ENCODE results near the gene TIMM22. TPM values are rescaled to one million over a fixed set of nuclear protein-coding genes. Genes with fewer than 3 reads are reported as not detected.

TIMM22 gene
- total and polyA plus RNA-seq, 8 donors: 0.29 to 22.6 (median 8.7) TPM

DNA sequence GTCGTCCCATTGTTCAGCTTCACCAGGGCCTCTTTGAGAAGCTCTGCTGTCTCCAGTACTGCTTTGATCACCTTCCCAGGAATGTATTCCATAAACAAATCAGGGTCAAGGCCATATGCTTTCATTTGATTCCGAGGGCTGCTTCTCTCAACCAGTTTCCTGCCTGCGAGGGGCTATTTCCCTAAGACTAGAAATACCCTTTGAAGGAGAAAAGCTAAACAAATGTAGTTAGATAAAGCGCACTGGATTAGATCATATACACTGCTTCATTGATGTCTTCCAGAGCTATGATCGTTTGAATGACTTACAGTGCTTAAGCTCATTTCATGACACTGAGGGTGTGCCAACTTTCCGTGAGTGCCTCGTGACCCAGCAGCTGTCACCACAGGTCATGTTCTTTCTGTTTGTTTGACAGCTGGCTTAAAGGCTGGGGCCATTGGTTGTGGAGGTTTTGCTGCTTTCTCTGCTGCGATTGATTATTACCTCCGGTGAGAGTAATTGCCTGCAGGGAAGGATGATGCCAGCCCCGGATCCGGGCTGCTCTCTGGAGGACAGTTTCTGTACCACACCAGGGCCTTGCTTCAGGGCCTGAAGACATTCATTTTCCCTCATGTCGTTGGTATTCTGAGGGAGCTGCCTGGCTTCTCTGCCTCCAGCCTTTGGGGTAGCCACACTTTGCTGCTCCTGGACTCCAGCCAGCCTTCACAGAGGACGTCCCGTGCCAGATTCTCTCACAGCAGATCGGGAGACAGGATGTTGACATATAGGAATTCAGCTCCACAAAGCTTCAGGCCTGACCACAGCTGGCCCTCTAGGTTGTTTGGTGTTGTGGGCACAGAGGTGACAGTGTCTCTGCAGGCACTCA lies 3.9 kb downstream of the TIMM22 start:
- intact Hi-C loops (cut with DNase I; ENCODE audit: low total_unique reads): loop anchor here (10.0 kb wide), 1 partner anchor 54 kb away; no protein-coding TSS in a partner anchor
- TF ChIP-seq POLR2AphosphoS5 (IDR thresholded peaks at IDR 0.05) (peak in 1 of 3 donors; percentile 28), POLR2A (IDR thresholded peaks at IDR 0.05) (no peak)
- WGBS, 5 donors: 35 to 44% (median 36%) methylated on average over 15 of the region's 15 CpGs
- Histone ChIP-seq H3K27ac (peak overlapping the region; percentile 44 to 91 (median 89)), H3K27me3 (no peaks in the 10 kb centered on the region), H3K4me1 (peaks cover 72 to 91% (median 88%) of the 10 kb centered on the region in 4 donors), H3K4me3 (no peak overlapping the region), H3K36me3 (peaks cover 37 to 66% (median 64%) of the 10 kb centered on the region in 4 donors), H3K9me3 (no peaks in the 10 kb centered on the region)
- peak; percentile 63 to 70 for DNase-seq

DNA sequence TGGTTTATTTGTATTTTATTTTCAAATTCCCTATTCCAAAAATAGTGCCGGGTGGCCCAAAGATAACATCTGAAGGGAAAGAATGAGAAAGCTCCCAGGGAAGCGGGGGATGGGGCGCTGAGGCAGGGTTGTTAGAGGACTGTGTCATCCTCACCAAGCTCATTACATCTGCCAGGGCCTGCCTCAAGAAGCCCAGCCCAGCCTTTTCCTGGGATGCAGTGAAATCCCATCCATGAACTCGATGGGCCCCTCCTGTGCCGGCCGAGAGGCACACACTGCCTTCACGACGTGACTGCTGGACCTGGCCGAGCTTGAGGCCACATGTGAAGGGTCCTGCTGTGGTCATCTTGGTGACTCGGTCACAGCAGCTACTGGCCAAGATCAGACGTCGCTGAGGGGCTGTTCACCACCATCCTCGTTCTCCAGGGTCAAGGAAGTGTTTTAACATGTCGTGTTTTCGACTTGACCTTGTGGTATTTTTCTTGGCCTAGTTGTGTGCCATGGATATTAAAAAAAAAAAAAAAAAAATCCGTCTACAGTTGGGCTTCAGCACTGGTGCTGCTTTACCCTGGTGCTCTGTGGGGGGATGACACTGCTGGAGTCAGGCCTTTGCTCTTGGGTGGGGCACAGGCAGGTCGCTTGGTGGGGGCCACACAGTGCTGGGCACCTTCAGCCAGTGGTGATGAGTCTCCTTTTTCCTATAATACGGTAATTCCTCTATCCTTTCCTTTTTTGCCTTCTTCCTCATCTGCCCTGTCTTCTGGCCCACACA lies 4.9 kb downstream of the TIMM22 start:
- H3K9me3 ChIP-seq: no peaks in the 10 kb centered on the region
- intact Hi-C loops (cut with DNase I; ENCODE audit: low total_unique reads): loop anchor here (10.0 kb wide), 1 partner anchor 53 kb away; no protein-coding TSS in a partner anchor
- TF ChIP-seq, protein P1, sequence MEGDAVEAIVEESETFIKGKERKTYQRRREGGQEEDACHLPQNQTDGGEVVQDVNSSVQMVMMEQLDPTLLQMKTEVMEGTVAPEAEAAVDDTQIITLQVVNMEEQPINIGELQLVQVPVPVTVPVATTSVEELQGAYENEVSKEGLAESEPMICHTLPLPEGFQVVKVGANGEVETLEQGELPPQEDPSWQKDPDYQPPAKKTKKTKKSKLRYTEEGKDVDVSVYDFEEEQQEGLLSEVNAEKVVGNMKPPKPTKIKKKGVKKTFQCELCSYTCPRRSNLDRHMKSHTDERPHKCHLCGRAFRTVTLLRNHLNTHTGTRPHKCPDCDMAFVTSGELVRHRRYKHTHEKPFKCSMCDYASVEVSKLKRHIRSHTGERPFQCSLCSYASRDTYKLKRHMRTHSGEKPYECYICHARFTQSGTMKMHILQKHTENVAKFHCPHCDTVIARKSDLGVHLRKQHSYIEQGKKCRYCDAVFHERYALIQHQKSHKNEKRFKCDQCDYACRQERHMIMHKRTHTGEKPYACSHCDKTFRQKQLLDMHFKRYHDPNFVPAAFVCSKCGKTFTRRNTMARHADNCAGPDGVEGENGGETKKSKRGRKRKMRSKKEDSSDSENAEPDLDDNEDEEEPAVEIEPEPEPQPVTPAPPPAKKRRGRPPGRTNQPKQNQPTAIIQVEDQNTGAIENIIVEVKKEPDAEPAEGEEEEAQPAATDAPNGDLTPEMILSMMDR (IDR thresholded peaks at IDR 0.05): no peak
- no peak overlapping the region for H3K4me3 ChIP-seq
- H3K36me3 ChIP-seq: peaks cover 37 to 74% (median 70%) of the 10 kb centered on the region in 4 donors
- H3K4me1 ChIP-seq: peaks cover 73 to 93% (median 88%) of the 10 kb centered on the region in 4 donors
- H3K27me3 ChIP-seq: no peaks in the 10 kb centered on the region
- WGBS, 5 donors: 72 to 80% (median 74%) methylated on average over 17 to 18 of the region's 18 CpGs
- peak in 1 of 2 donors; percentile 32 for DNase-seq
- H3K27ac ChIP-seq: peak overlapping the region; percentile 20 to 91 (median 89)

DNA sequence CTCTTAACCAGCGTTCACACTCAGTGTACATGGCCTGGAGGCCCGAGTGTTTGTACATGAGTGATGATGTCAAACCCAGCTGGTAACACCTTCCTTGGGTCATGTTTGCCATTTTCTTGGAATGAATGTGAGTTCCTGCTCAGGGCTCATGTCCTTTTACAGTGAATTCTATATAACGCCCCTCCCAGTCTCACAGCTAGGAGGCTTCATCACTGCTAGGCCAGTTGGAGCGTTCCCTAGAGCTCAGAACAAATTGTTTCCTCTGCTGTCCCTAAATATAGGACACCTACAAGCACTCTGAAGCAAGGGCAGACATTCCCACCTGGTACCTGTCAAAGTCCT lies 5.5 kb downstream of the TIMM22 start:
- Histone ChIP-seq H3K27ac (peak overlapping the region; percentile 20 to 91 (median 89)), H3K36me3 (peaks cover 37 to 79% (median 74%) of the 10 kb centered on the region in 4 donors), H3K27me3 (no peaks in the 10 kb centered on the region), H3K9me3 (no peaks in the 10 kb centered on the region), H3K4me3 (no peak overlapping the region), H3K4me1 (peaks cover 73 to 96% (median 90%) of the 10 kb centered on the region in 4 donors)
- TF ChIP-seq POLR2A (IDR thresholded peaks at IDR 0.05) (no peak), POLR2AphosphoS5 (IDR thresholded peaks at IDR 0.05) (no peak), EP300 (IDR thresholded peaks at IDR 0.05) (no peak)
- TF ChIP-seq, protein P1 (IDR thresholded peaks at IDR 0.05): no peak
- DNase-seq: no peak
- intact Hi-C loops (cut with DNase I; ENCODE audit: low total_unique reads): loop anchor here (10.0 kb wide), 1 partner anchor 52 kb away; no protein-coding TSS in a partner anchor
- 40 to 60% (median 49%) methylated on average over 4 of the region's 4 CpGs for WGBS, 5 donors

DNA sequence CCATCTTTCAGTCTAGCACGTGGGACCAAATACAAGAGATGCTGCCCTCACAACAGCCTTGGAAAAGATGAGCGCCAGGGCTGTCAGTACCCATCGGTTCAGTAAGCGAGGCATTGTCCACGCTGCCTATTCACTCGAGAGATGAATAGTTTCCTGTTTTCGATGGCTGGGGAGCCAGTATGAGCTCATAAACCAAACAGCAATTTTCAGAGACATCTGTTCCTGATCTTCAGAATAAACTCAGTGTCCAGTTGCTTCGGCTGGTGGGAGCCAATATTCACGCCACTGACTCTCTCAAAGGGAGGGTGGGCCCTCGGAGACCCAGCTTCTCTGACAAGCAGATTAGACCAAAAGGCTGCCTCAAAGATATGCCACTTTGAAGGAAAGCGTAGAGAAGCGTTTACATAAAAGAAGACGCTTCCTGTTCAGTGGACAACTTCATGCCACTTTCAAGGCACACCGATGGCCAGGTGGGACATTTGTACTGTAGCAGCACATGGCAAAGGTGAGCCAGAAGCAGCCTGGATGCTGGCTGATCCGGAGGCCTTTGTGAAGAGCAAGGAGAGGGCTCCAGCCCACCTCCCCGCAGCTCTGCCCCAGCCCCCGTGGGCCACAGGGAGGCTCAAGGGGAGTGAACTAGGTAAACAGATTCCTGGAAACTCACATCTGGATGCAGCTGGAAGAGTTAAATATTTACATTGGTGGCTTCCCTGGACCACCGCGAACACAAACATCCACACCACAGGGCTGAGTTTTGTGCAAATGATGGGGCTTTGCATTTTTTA lies 6.0 kb downstream of the TIMM22 start:
- peak in 1 of 2 donors; percentile 78 for DNase-seq
- 60 to 71% (median 66%) methylated on average over 17 to 19 of the region's 19 CpGs for WGBS, 5 donors
- Histone ChIP-seq H3K27ac (peak overlapping the region; percentile 42 to 91 (median 89)), H3K27me3 (no peaks in the 10 kb centered on the region), H3K4me1 (peaks cover 67 to 96% (median 90%) of the 10 kb centered on the region in 4 donors), H3K9me3 (no peaks in the 10 kb centered on the region), H3K36me3 (peaks cover 43 to 85% (median 80%) of the 10 kb centered on the region in 4 donors), H3K4me3 (peak overlapping the region in 1 of 4 donors; percentile 6)
- intact Hi-C loops (cut with DNase I; ENCODE audit: low total_unique reads): loop anchor here (10.0 kb wide), 1 partner anchor 52 kb away; no protein-coding TSS in a partner anchor
- TF ChIP-seq, protein P1 (IDR thresholded peaks at IDR 0.05): no peak
- TF ChIP-seq EP300 (IDR thresholded peaks at IDR 0.05) (no peak), POLR2A (IDR thresholded peaks at IDR 0.05) (no peak), POLR2AphosphoS5 (IDR thresholded peaks at IDR 0.05) (no peak)

All from stomach (tissue), 9 donors.